ENCODE results near the gene FBXL2. TPM values are rescaled to one million over a fixed set of nuclear protein-coding genes. Genes with fewer than 3 reads are reported as not detected.

Gene FBXL2
- total RNA-seq, 4 donors from 2014 or later: 9.3 to 14.4 (median 12.2) TPM

GRCh38 chr3:33339758-33340157 lies 62.5 kb downstream of the FBXL2 start:
- no peaks in the 10 kb centered on the region for H3K27me3 ChIP-seq
- H3K36me3 ChIP-seq: no peaks in the 10 kb centered on the region
- no peak overlapping the region for H3K27ac ChIP-seq
- TF ChIP-seq POLR2A (IDR thresholded peaks at IDR 0.05): no peak
- peaks cover 0 to 3% (median 0%) of the 10 kb centered on the region in 3 donors for H3K9me3 ChIP-seq
- H3K4me3 ChIP-seq: no peak overlapping the region
- ATAC-seq: no peak
- no peaks in the 10 kb centered on the region for H3K4me1 ChIP-seq

GRCh38 chr3:33355611-33356010 lies 78.4 kb downstream of the FBXL2 start:
- Histone ChIP-seq H3K9me3 (no peaks in the 10 kb centered on the region), H3K27ac (no peak overlapping the region), H3K4me1 (no peaks in the 10 kb centered on the region), H3K36me3 (no peaks in the 10 kb centered on the region), H3K4me3 (no peak overlapping the region), H3K27me3 (no peaks in the 10 kb centered on the region)
- 33 to 64% methylated on average over 5 of the region's 5 CpGs for WGBS, 2 donors (ENCODE audit: low coverage in 1 of 2)
- ATAC-seq: no peak
- TF ChIP-seq POLR2A (IDR thresholded peaks at IDR 0.05): no peak
- no peak for TF ChIP-seq POLR2AphosphoS5 (IDR thresholded peaks at IDR 0.05)

- TF ChIP-seq CTCF (IDR thresholded peaks at IDR 0.05) (no peak), POLR2AphosphoS5 (IDR thresholded peaks at IDR 0.05) (no peak), EP300 (IDR thresholded peaks at IDR 0.05) (no peak), POLR2A (IDR thresholded peaks at IDR 0.05) (no peak)
- 59 to 71% methylated on average over 3 to 4 of the region's 4 CpGs for WGBS, 2 donors (ENCODE audit: low coverage in 1 of 2)
- Histone ChIP-seq H3K27me3 (no peaks in the 10 kb centered on the region), H3K27ac (no peak overlapping the region), H3K36me3 (no peaks in the 10 kb centered on the region), H3K9me3 (no peaks in the 10 kb centered on the region), H3K4me1 (no peaks in the 10 kb centered on the region), H3K4me3 (no peak overlapping the region)
- ATAC-seq: no peak
Measured at GRCh38 chr3:33358172-33358781, 81.0 kb downstream of the FBXL2 start.

GRCh38 chr3:33360136-33360825 lies 83.0 kb downstream of the FBXL2 start:
- ATAC-seq: no peak
- Histone ChIP-seq H3K9me3 (no peaks in the 10 kb centered on the region), H3K4me3 (no peak overlapping the region), H3K36me3 (no peaks in the 10 kb centered on the region), H3K27ac (no peak overlapping the region), H3K27me3 (no peaks in the 10 kb centered on the region), H3K4me1 (no peaks in the 10 kb centered on the region)
- TF ChIP-seq EP300 (IDR thresholded peaks at IDR 0.05) (no peak), POLR2A (IDR thresholded peaks at IDR 0.05) (no peak), POLR2AphosphoS5 (IDR thresholded peaks at IDR 0.05) (no peak), CTCF (IDR thresholded peaks at IDR 0.05) (no peak)
- WGBS, 2 donors (ENCODE audit: low coverage in 1 of 2): 71 to 100% methylated on average over 1 of the region's 1 CpG

- H3K36me3 ChIP-seq: no peaks in the 10 kb centered on the region
- no peaks in the 10 kb centered on the region for H3K27me3 ChIP-seq
- H3K27ac ChIP-seq: no peak overlapping the region
- no peaks in the 10 kb centered on the region for H3K4me1 ChIP-seq
- no peak for TF ChIP-seq POLR2AphosphoS5 (IDR thresholded peaks at IDR 0.05)
- no peak for TF ChIP-seq CTCF (IDR thresholded peaks at IDR 0.05)
- no peak for TF ChIP-seq POLR2A (IDR thresholded peaks at IDR 0.05)
- ATAC-seq: no peak
- H3K4me3 ChIP-seq: no peak overlapping the region
- H3K9me3 ChIP-seq: no peaks in the 10 kb centered on the region
- 84% methylated on average over 3 of the region's 3 CpGs; no CpG with 5 or more reads in 1 of the 2 donors for WGBS, 2 donors (ENCODE audit: low coverage in 1 of 2)
Measured at GRCh38 chr3:33363113-33363800, 86.0 kb downstream of the FBXL2 start.

- no peak for TF ChIP-seq CTCF (IDR thresholded peaks at IDR 0.05)
- no peak for TF ChIP-seq POLR2AphosphoS5 (IDR thresholded peaks at IDR 0.05)
- TF ChIP-seq POLR2A (IDR thresholded peaks at IDR 0.05): no peak
- no peak for TF ChIP-seq EP300 (IDR thresholded peaks at IDR 0.05)
- no peaks in the 10 kb centered on the region for H3K9me3 ChIP-seq
- no peaks in the 10 kb centered on the region for H3K4me1 ChIP-seq
- no peak for ATAC-seq
- no peak overlapping the region for H3K27ac ChIP-seq
- no peak overlapping the region for H3K4me3 ChIP-seq
- H3K27me3 ChIP-seq: no peaks in the 10 kb centered on the region
- H3K36me3 ChIP-seq: no peaks in the 10 kb centered on the region
Measured at GRCh38 chr3:33364060-33364459, 86.8 kb downstream of the FBXL2 start.
